Gastrocnemius medialis (tissue), 4 donors: ENCODE measurements around the gene AAK1. TPM values are rescaled to one million over a fixed set of nuclear protein-coding genes. Genes with fewer than 3 reads are reported as not detected.
"Not testable (repeated sequence)": the region's sequence is repeated elsewhere in the genome, so short reads cannot be mapped to it uniquely, and the experiment has no call there.

Experiments
- ATAC-seq, 2 donors: fragments of 150-250 bp; one replicate each; pipeline ENCODE4 v1.9.1; 2016
- DNase-seq, 2 donors: peaks; one replicate each; pipeline ENCODE4 v3.0.0-alpha.2; 2019
- H3K27ac ChIP-seq, 4 donors: fragments of 200-600 bp; sonication (generic); 1 replicate in 1 of 4; 2 replicates in 3 of 4; pipeline ENCODE4 v1.5.1; 2016 to 2018; ENCODE audit warnings: mild to moderate bottlenecking in 2 of 4, moderate library complexity in 1 of 4
- H3K27me3 ChIP-seq, 3 donors: fragments of 200-600 bp; sonication (generic) in 2 of 3; 1 replicate in 1 of 3; 2 replicates in 2 of 3; pipeline versions ENCODE4 v1.5.1 to v1.6.0; 2016 to 2019; ENCODE audit warnings: mild to moderate bottlenecking in 1 of 3, moderate library complexity in 1 of 3
- H3K36me3 ChIP-seq, 2 donors: fragments of 200-600 bp; sonication (generic) in 1 of 2; one replicate each; pipeline ENCODE4 v1.5.1; 2017 to 2018
- H3K4me1 ChIP-seq, 2 donors: fragments of 200-600 bp; sonication (generic) in 1 of 2; one replicate each; pipeline ENCODE4 v1.5.1; 2016 to 2017; ENCODE audit warnings: mild to moderate bottlenecking in 2 of 2
- H3K4me3 ChIP-seq, 4 donors: fragments of 200-600 bp; sonication (generic) in 3 of 4; 1 replicate in 1 of 4; 2 replicates in 3 of 4; pipeline ENCODE4 v1.5.1; 2016 to 2019; ENCODE audit warnings: mild to moderate bottlenecking in 2 of 4
- H3K9me3 ChIP-seq, 3 donors: fragments of 200-600 bp; sonication (generic) in 2 of 3; 1 replicate in 1 of 3; 2 replicates in 2 of 3; pipeline ENCODE4 v1.5.1; 2016 to 2019
- CTCF ChIP-seq, 5 experiments: fragments of 450-650 bp in 3 of 5; fragments of 200-600 bp in 2 of 5; sonication (generic) in 2 of 5; IDR thresholded peaks in 4 of 5; conservative IDR thresholded peaks in 1 of 5; 1 replicate in 4 of 5; 2 replicates in 1 of 5; pipeline ENCODE4 v1.5.1; 2016 to 2019; ENCODE audit warnings: antibody characterized with exemption in 5 of 5, mild to moderate bottlenecking in 3 of 5, moderate library complexity in 3 of 5
- POLR2A ChIP-seq, 2 donors: fragments of 450-650 bp; IDR thresholded peaks; one replicate each; pipeline ENCODE4 v1.6.1; 2017; ENCODE audit warnings: antibody characterized with exemption in 2 of 2, mild to moderate bottlenecking in 2 of 2, moderate library complexity in 2 of 2
- in situ Hi-C, 4 donors: fragments of 200-750 bp; cut with MboI; loops; one replicate each; pipeline versions ENCODE4 v1.15.0 to v1.8.0; 2017; ENCODE audit warnings: low sequenced_read_pairs in 4 of 4
- intact Hi-C: fragments of 100-400 bp; cut with DNase I; formaldehyde crosslinking; loops from one replicate; pipeline ENCODE4 v1.15.1; 2023; ENCODE audit warnings: low total_unique reads
- total RNA-seq, 4 donors: library from RNA; depleted of rRNA; stranded (reverse); fragments of >200 nt; gene quantifications; one replicate each; pipeline versions ENCODE4 v1.1.0 to v1.2.3, GENCODE V29; 2016

Gene AAK1
- total RNA-seq, 4 donors from 2014 or later, result 30.0 to 47.3 (median 39.1) TPM

GRCh38 chr2:69577467-69578197 is 65.9 kb downstream of the AAK1 start:
- TF ChIP-seq POLR2A (IDR thresholded peaks at IDR 0.05) (no peak), CTCF (IDR thresholded peaks at IDR 0.05 in 4 of 5, conservative IDR thresholded peaks at IDR 0.05 in 1 of 5) (no peak)
- in situ Hi-C loops (no loop called here), intact Hi-C loops (loop anchor here (2.0 to 5.0 kb wide), 3 partner anchors 13 to 195 kb away; partner anchors contain the start of gene AAK1)
- Histone ChIP-seq H3K4me1 (peaks cover 68 to 69% of the 10 kb centered on the region in 2 donors), H3K27ac (peak overlapping the region; percentile 82 to 95 (median 84)), H3K4me3 (peak overlapping the region in 2 of 4 donors; percentile 7 to 22), H3K36me3 (no peaks in the 10 kb centered on the region), H3K9me3 (no peaks in the 10 kb centered on the region), H3K27me3 (no peaks in the 10 kb centered on the region)
- ATAC-seq, result peak; percentile 83 to 85
- peak; percentile 78 to 79 for DNase-seq

GRCh38 chr2:69576880-69577279 is 66.7 kb downstream of the AAK1 start:
- Histone ChIP-seq H3K4me1 (peaks cover 68 to 69% of the 10 kb centered on the region in 2 donors), H3K27ac (peak overlapping the region; percentile 82 to 95 (median 84)), H3K36me3 (no peaks in the 10 kb centered on the region), H3K9me3 (no peaks in the 10 kb centered on the region), H3K27me3 (no peaks in the 10 kb centered on the region), H3K4me3 (no peak overlapping the region)
- peak; percentile 55 to 62 for ATAC-seq
- intact Hi-C loops, result loop anchor here (2.0 to 5.0 kb wide), 3 partner anchors 14 to 195 kb away; partner anchors contain the start of gene AAK1
- TF ChIP-seq POLR2A (IDR thresholded peaks at IDR 0.05) (no peak), CTCF (IDR thresholded peaks at IDR 0.05 in 4 of 5, conservative IDR thresholded peaks at IDR 0.05 in 1 of 5) (no peak)
- in situ Hi-C loops, result no loop called here
- DNase-seq, result peak; percentile 45 to 64

GRCh38 chr2:69575926-69576325 is 67.6 kb downstream of the AAK1 start:
- Histone ChIP-seq H3K36me3 (no peaks in the 10 kb centered on the region), H3K27me3 (no peaks in the 10 kb centered on the region), H3K4me1 (peaks cover 67 to 70% of the 10 kb centered on the region in 2 donors), H3K27ac (peak overlapping the region; percentile 82 to 95 (median 84)), H3K4me3 (no peak overlapping the region), H3K9me3 (no peaks in the 10 kb centered on the region)
- in situ Hi-C loops, result no loop called here
- no peak for DNase-seq
- TF ChIP-seq CTCF (IDR thresholded peaks at IDR 0.05 in 4 of 5, conservative IDR thresholded peaks at IDR 0.05 in 1 of 5) (no peak), POLR2A (IDR thresholded peaks at IDR 0.05) (no peak)
- intact Hi-C loops, result loop anchor here (2.0 to 5.0 kb wide), 3 partner anchors 15 to 196 kb away; partner anchors contain the start of gene AAK1
- no peak for ATAC-seq

GRCh38 chr2:69575371-69575770 is 68.2 kb downstream of the AAK1 start:
- H3K36me3 ChIP-seq, DNase-seq, H3K4me3 ChIP-seq, in situ Hi-C loops, H3K9me3 ChIP-seq, ATAC-seq, H3K27me3 ChIP-seq: not testable (repeated sequence)
- peak overlapping the region; percentile 82 to 95 (median 84) for H3K27ac ChIP-seq
- intact Hi-C loops, result loop anchor here (5.0 kb wide), 2 partner anchors 67 to 197 kb away; partner anchors contain the start of gene AAK1
- peaks cover 67 to 70% of the 10 kb centered on the region in 2 donors for H3K4me1 ChIP-seq

- Histone ChIP-seq H3K27ac (peak overlapping the region; percentile 45 to 95 (median 68)), H3K4me3 (peak overlapping the region in 1 of 4 donors; percentile 26), H3K4me1 (peaks cover 51 to 78% of the 10 kb centered on the region in 2 donors), H3K9me3 (no peaks in the 10 kb centered on the region), H3K36me3 (no peaks in the 10 kb centered on the region), H3K27me3 (no peaks in the 10 kb centered on the region)
- TF ChIP-seq CTCF (IDR thresholded peaks at IDR 0.05 in 4 of 5, conservative IDR thresholded peaks at IDR 0.05 in 1 of 5), result no peak
- no peak for TF ChIP-seq POLR2A (IDR thresholded peaks at IDR 0.05)
- intact Hi-C loops, result no loop called here
- peak; percentile 38 to 42 for ATAC-seq
- in situ Hi-C loops, result loop anchor here in 2 of 4 donors (25.0 kb wide), 1 partner anchor 240 kb away; no protein-coding TSS in a partner anchor
- peak in 1 of 2 donors; percentile 36 for DNase-seq
Observed at GRCh38 chr2:69572641-69573040, 70.9 kb downstream of the AAK1 start.
